ENCODE data around the gene JARID2. TPM values are rescaled to one million over a fixed set of nuclear protein-coding genes. Genes with fewer than 3 reads are reported as not detected.
"Not testable (repeated sequence)": the region's sequence is repeated elsewhere in the genome, so short reads cannot be mapped to it uniquely, and the experiment has no call there.

Gene JARID2
- total and polyA plus RNA-seq, 2 of the 8 experiments (the other 6 are each of a cell fraction or from before 2014, with no cell fraction given), result 60.1 to 239 TPM

- not testable (repeated sequence) for H3K36me3 ChIP-seq (ENCODE audit: control insufficient read depth in 2 of 4, insufficient read depth in 4 of 4, low read length in 3 of 4)
These were observed 77.7 kb downstream of the JARID2 start for GRCh38 chr6:15323611-15324010.

More at GRCh38 chr6:15323611-15324010, 77.7 kb downstream of the JARID2 start:
- not testable (repeated sequence) for H3K56ac ChIP-seq (replicated peaks; ENCODE audit: insufficient read length, low read depth, low read length); H3K79me1 ChIP-seq (ENCODE audit: low read depth, low read length); H2BK15ac ChIP-seq (ENCODE audit: low read length); H3K4ac ChIP-seq (replicated peaks; ENCODE audit: insufficient read length, low read depth, low read length); FAIRE-seq; H2AFZ ChIP-seq (ENCODE audit: low read length); H3K23me2 ChIP-seq (ENCODE audit: low read depth, low read length); H2BK5ac ChIP-seq (ENCODE audit: low read depth, low read length); H3K23ac ChIP-seq (ENCODE audit: insufficient read length); H3K14ac ChIP-seq (ENCODE audit: insufficient read length); H3K4me2 ChIP-seq (ENCODE audit: insufficient read depth in 1 of 2, low read depth in 2 of 2, low read length in 2 of 2); H3K27ac ChIP-seq (ENCODE audit: low read depth, low read length); H3K4me3 ChIP-seq (ENCODE audit: extremely low read depth in 1 of 4, insufficient read depth in 2 of 4, low read depth in 3 of 4, low read length in 4 of 4); H4K8ac ChIP-seq (ENCODE audit: extremely low read depth, insufficient read depth, low read length); H2AK5ac ChIP-seq (ENCODE audit: low read depth, low read length); H2BK20ac ChIP-seq (ENCODE audit: low read length); H3K27me3 ChIP-seq (replicated peaks in 1 of 4; ENCODE audit: control insufficient read depth in 3 of 4, extremely low read depth in 1 of 4, insufficient read depth in 3 of 4, low read length in 3 of 4); H3K18ac ChIP-seq (ENCODE audit: extremely low read depth, low read length); H2BK120ac ChIP-seq (replicated peaks; ENCODE audit: low read depth, low read length); H3K9me3 ChIP-seq (ENCODE audit: insufficient read depth in 2 of 2, low read depth in 1 of 2, low read length in 1 of 2); H3K9ac ChIP-seq (replicated peaks in 1 of 4; ENCODE audit: extremely low read depth in 1 of 4, low read depth in 3 of 4, low read length in 3 of 4); H2BK12ac ChIP-seq (ENCODE audit: low read depth, low read length); H4K5ac ChIP-seq (ENCODE audit: insufficient read length, low read depth, low read length); H4K91ac ChIP-seq (replicated peaks; ENCODE audit: insufficient read length, low read length)
- CTCF ChIA-PET (ENCODE audit: partially characterized antibody), result interaction anchor here (1.1 kb wide), 1 partner anchor 17 kb away, joined by 3 read pairs; no protein-coding TSS in a partner anchor
- peak in 1 of 2 experiments; percentile 35 for DNase-seq (ENCODE audit: low read depth in 1 of 2, low spot score in 2 of 2)
- peaks cover 5 to 28% (median 24%) of the 10 kb centered on the region in 4 experiments for H3K4me1 ChIP-seq (replicated peaks in 1 of 4; ENCODE audit: control insufficient read depth in 3 of 4, insufficient read depth in 4 of 4, low read length in 3 of 4)
- H4K20me1 ChIP-seq (replicated peaks in 1 of 2; ENCODE audit: control insufficient read depth in 1 of 2, insufficient read depth in 2 of 2, low read length in 2 of 2), result peaks cover 54 to 79% of the 10 kb centered on the region in 2 experiments
- peaks cover 84 to 99% of the 10 kb centered on the region in 2 experiments for H3K79me2 ChIP-seq (ENCODE audit: control insufficient read depth in 1 of 2, insufficient read depth in 2 of 2, low read length in 2 of 2)
- POLR2A ChIA-PET (ENCODE audit: partially characterized antibody), result interaction anchor here (0.6 to 3.5 kb wide), 5 partner anchors 8 to 441 kb away, joined by 3 to 15 read pairs (median 3); no protein-coding TSS in a partner anchor
- WGBS, 2 experiments (ENCODE audit: extremely low coverage in 1 of 2, insufficient coverage in 1 of 2, insufficient read length in 1 of 2, insufficient replicate concordance in 2 of 2, low coverage in 1 of 2, low lambda C conversion rate in 2 of 2, missing lambda C conversion rate in 1 of 2), result 92% methylated on average over 11 of the region's 11 CpGs; no CpG with 5 or more reads in 1 of the 2 experiments
